Sigmoid colon (tissue), 7 donors: Measurements from ENCODE around the gene GSE1. TPM values are rescaled to one million over a fixed set of nuclear protein-coding genes. Genes with fewer than 3 reads are reported as not detected.

ENCODE experiments used
- DNase-seq: peaks from one replicate; pipeline ENCODE4 v3.0.0-alpha.2; 2019
- H3K27ac ChIP-seq, 4 donors: fragments of 200-600 bp; sonication (generic); one replicate each; pipeline ENCODE4 v1.5.1; 2016 to 2019; ENCODE audit warnings: mild to moderate bottlenecking in 1 of 4
- H3K27me3 ChIP-seq, 3 donors: fragments of 200-600 bp; sonication (generic); one replicate each; pipeline ENCODE4 v1.5.1; 2019; ENCODE audit warnings: mild to moderate bottlenecking in 1 of 3
- H3K36me3 ChIP-seq, 4 donors: fragments of 200-600 bp; sonication (generic); one replicate each; pipeline ENCODE4 v1.5.1; 2016 to 2019
- H3K4me1 ChIP-seq, 4 donors: fragments of 200-600 bp; sonication (generic); one replicate each; pipeline ENCODE4 v1.5.1; 2017 to 2019
- H3K4me3 ChIP-seq, 4 donors: fragments of 200-600 bp; sonication (generic); one replicate each; pipeline ENCODE4 v1.5.1; 2017 to 2019; ENCODE audit warnings: mild to moderate bottlenecking in 2 of 4, moderate library complexity in 1 of 4
- H3K9me3 ChIP-seq, 4 donors: fragments of 200-600 bp in 3 of 4; sonication (generic) in 3 of 4; one replicate each; pipeline versions ENCODE4 v1.5.1 to v1.6.1; 2013 to 2019
- CTCF ChIP-seq, 4 experiments: fragments of 450-650 bp in 3 of 4; fragments of 200-600 bp in 1 of 4; IDR thresholded peaks; one replicate each; pipeline ENCODE4 v1.5.1; 2016 to 2019; ENCODE audit warnings: antibody characterized with exemption in 4 of 4, mild to moderate bottlenecking in 3 of 4, moderate library complexity in 2 of 4
- EP300 ChIP-seq, 4 donors: sonication (generic); formaldehyde crosslinking; IDR thresholded peaks; one replicate each; pipeline ENCODE4 v1.6.1; 2017; ENCODE audit warnings: antibody characterized with exemption in 4 of 4
- POLR2A ChIP-seq, 2 donors: fragments of 450-650 bp; IDR thresholded peaks; one replicate each; pipeline ENCODE4 v1.6.1; 2016; ENCODE audit warnings: antibody characterized with exemption in 2 of 2, mild to moderate bottlenecking in 2 of 2, moderate library complexity in 2 of 2
- POLR2AphosphoS5 ChIP-seq, 4 donors: sonication (generic); formaldehyde crosslinking; IDR thresholded peaks; one replicate each; pipeline ENCODE4 v1.6.1; 2017; ENCODE audit warnings: antibody characterized with exemption in 4 of 4
- WGBS, 2 donors: extraction: QIAGEN DNeasy Blood & Tissue Kit; methylation state at CpG; one replicate each; pipeline ENCODE4 v1.1.7; 2013; 5-methylcytosine and 5-hydroxymethylcytosine counted together
- intact Hi-C: fragments of 100-400 bp; cut with DNase I; formaldehyde crosslinking; loops from one replicate; pipeline ENCODE4 v1.15.1; 2023
- polyA plus RNA-seq, 3 donors: library from polyadenylated mRNA; stranded (reverse); fragments of 200-250 nt; gene quantifications; one replicate each; pipeline ENCODE4 v1.2.3, GENCODE V29; 2013
- total RNA-seq, 4 donors: library from RNA; depleted of rRNA; stranded (reverse); fragments of >200 nt; gene quantifications; one replicate each; pipeline ENCODE4 v1.1.0, GENCODE V29; 2016
- donor health status: healthy with polysubstance abuse.
- donor health status: Bipolar disorder and iron deficiency.
- donor health status: healthy.

GSE1 gene
- total and polyA plus RNA-seq, 7 donors, result 12.0 to 76.7 (median 42.5) TPM

- TF ChIP-seq CTCF (IDR thresholded peaks at IDR 0.05) (peak; percentile 53 to 77 (median 65)), POLR2AphosphoS5 (IDR thresholded peaks at IDR 0.05) (no peak), POLR2A (IDR thresholded peaks at IDR 0.05) (no peak), EP300 (IDR thresholded peaks at IDR 0.05) (no peak)
- DNase-seq, result peak; percentile 85
- Histone ChIP-seq H3K4me1 (peaks cover 0 to 15% (median 4%) of the 10 kb centered on the region in 4 donors), H3K36me3 (no peaks in the 10 kb centered on the region), H3K27ac (no peak overlapping the region), H3K4me3 (no peak overlapping the region), H3K27me3 (no peaks in the 10 kb centered on the region), H3K9me3 (no peaks in the 10 kb centered on the region)
- 33 to 47% methylated on average over 21 of the region's 21 CpGs for WGBS, 2 donors
- intact Hi-C loops, result loop anchor here (1.0 to 10.0 kb wide), 6 partner anchors 60 to 603 kb away; partner anchors contain the start of gene CIBAR2
These were observed 104.5 kb downstream of the GSE1 start for GRCh38 chr16:85717393-85718152.

GRCh38 chr16:85718153-85718477 lies 105.0 kb downstream of the GSE1 start:
- H3K4me1 ChIP-seq, result peaks cover 0 to 15% (median 4%) of the 10 kb centered on the region in 4 donors
- no peaks in the 10 kb centered on the region for H3K9me3 ChIP-seq
- no peak overlapping the region for H3K4me3 ChIP-seq
- 18 to 45% methylated on average over 6 of the region's 6 CpGs for WGBS, 2 donors
- TF ChIP-seq CTCF (IDR thresholded peaks at IDR 0.05), result peak in 1 of 4 experiments; percentile 3
- TF ChIP-seq POLR2AphosphoS5 (IDR thresholded peaks at IDR 0.05), result no peak
- no peak for TF ChIP-seq EP300 (IDR thresholded peaks at IDR 0.05)
- TF ChIP-seq POLR2A (IDR thresholded peaks at IDR 0.05), result no peak
- intact Hi-C loops, result loop anchor here (1.0 to 10.0 kb wide), 6 partner anchors 61 to 603 kb away; partner anchors contain the start of gene CIBAR2
- H3K36me3 ChIP-seq, result no peaks in the 10 kb centered on the region
- no peak for DNase-seq
- no peaks in the 10 kb centered on the region for H3K27me3 ChIP-seq
- no peak overlapping the region for H3K27ac ChIP-seq

GRCh38 chr16:85718682-85719081 lies 105.6 kb downstream of the GSE1 start:
- Histone ChIP-seq H3K27me3 (no peaks in the 10 kb centered on the region), H3K9me3 (no peaks in the 10 kb centered on the region), H3K4me3 (no peak overlapping the region), H3K4me1 (peaks cover 0 to 15% (median 4%) of the 10 kb centered on the region in 4 donors), H3K27ac (no peak overlapping the region), H3K36me3 (no peaks in the 10 kb centered on the region)
- intact Hi-C loops, result loop anchor here (1.0 to 10.0 kb wide), 6 partner anchors 61 to 604 kb away; partner anchors contain the start of gene CIBAR2
- DNase-seq, result no peak
- WGBS, 2 donors, result 15 to 49% methylated on average over 11 of the region's 11 CpGs
- peak in 2 of 4 experiments; percentile 23 to 33 for TF ChIP-seq CTCF (IDR thresholded peaks at IDR 0.05)
- no peak for TF ChIP-seq POLR2AphosphoS5 (IDR thresholded peaks at IDR 0.05)
- no peak for TF ChIP-seq EP300 (IDR thresholded peaks at IDR 0.05)

- no peak overlapping the region for H3K4me3 ChIP-seq
- H3K27me3 ChIP-seq, result no peaks in the 10 kb centered on the region
- intact Hi-C loops, result loop anchor here (5.0 to 10.0 kb wide), 5 partner anchors 62 to 605 kb away; partner anchors contain the start of gene CIBAR2
- WGBS, 2 donors, result 77 to 94% methylated on average over 11 of the region's 11 CpGs
- H3K36me3 ChIP-seq, result no peaks in the 10 kb centered on the region
- H3K9me3 ChIP-seq, result no peaks in the 10 kb centered on the region
- TF ChIP-seq POLR2AphosphoS5 (IDR thresholded peaks at IDR 0.05), result no peak
- TF ChIP-seq CTCF (IDR thresholded peaks at IDR 0.05), result no peak
- TF ChIP-seq EP300 (IDR thresholded peaks at IDR 0.05), result no peak
- no peak for TF ChIP-seq POLR2A (IDR thresholded peaks at IDR 0.05)
- H3K4me1 ChIP-seq, result peaks cover 0 to 15% (median 4%) of the 10 kb centered on the region in 4 donors
- DNase-seq, result no peak
- H3K27ac ChIP-seq, result no peak overlapping the region
These were observed 106.6 kb downstream of the GSE1 start for GRCh38 chr16:85719605-85720301.
